CD14-positive monocyte (primary cell): ENCODE results near the gene MTCH1. TPM values are rescaled to one million over a fixed set of nuclear protein-coding genes. Genes with fewer than 3 reads are reported as not detected.

Source experiments
- DNase-seq, 3 donors: peaks; one replicate each; pipeline ENCODE4 v3.0.0-alpha.2; 2011 to 2022
- H2AFZ ChIP-seq: 2 replicates; pipeline ENCODE4 v1.6.0; 2012; ENCODE audit warnings: mild to moderate bottlenecking, low read depth, low read length, inconsistent platforms; ENCODE audit not compliant: insufficient read depth, poor library complexity, severe bottlenecking
- H3K27ac ChIP-seq, 2 donors: 1 replicate in 1 of 2; 2 replicates in 1 of 2; pipeline ENCODE4 v1.5.1; 2012 to 2013; ENCODE audit warnings: low read length in 2 of 2, control low read depth in 1 of 2, inconsistent platforms in 1 of 2, low read depth in 1 of 2, mild to moderate bottlenecking in 1 of 2
- H3K27me3 ChIP-seq, 2 donors: one replicate each; pipeline versions ENCODE4 v1.6.0 to v1.6.1; 2011 to 2013; ENCODE audit warnings: low read length in 2 of 2; ENCODE audit not compliant: control insufficient read depth in 2 of 2, insufficient read depth in 2 of 2
- H3K36me3 ChIP-seq, 2 donors: replicated peaks in 1 of 2; 1 replicate in 1 of 2; 2 replicates in 1 of 2; pipeline versions ENCODE4 v1.5.1 to v1.6.1; 2012 to 2013; ENCODE audit warnings: low read length in 2 of 2, control low read depth in 1 of 2, inconsistent platforms in 1 of 2, mild to moderate bottlenecking in 1 of 2; ENCODE audit not compliant: insufficient read depth in 2 of 2, control insufficient read depth in 1 of 2
- H3K4me1 ChIP-seq, 2 donors: 1 replicate in 1 of 2; 2 replicates in 1 of 2; pipeline versions ENCODE4 v1.5.1 to v1.6.1; 2012 to 2013; ENCODE audit warnings: low read length in 2 of 2, control low read depth in 1 of 2, inconsistent platforms in 1 of 2, mild to moderate bottlenecking in 1 of 2, moderate library complexity in 1 of 2; ENCODE audit not compliant: insufficient read depth in 2 of 2, control insufficient read depth in 1 of 2
- H3K4me2 ChIP-seq: replicated peaks from 2 replicates; pipeline ENCODE3; 2012; ENCODE audit warnings: low read length, moderate library complexity, mild to moderate bottlenecking; ENCODE audit not compliant: poor library complexity, severe bottlenecking; ENCODE audit errors: extremely low read depth
- H3K4me3 ChIP-seq, 3 experiments: fragments of 200-600 bp in 1 of 3; sonication (generic) in 1 of 3; replicated peaks in 1 of 3; 1 replicate in 2 of 3; 2 replicates in 1 of 3; pipeline ENCODE4 v1.5.1; 2011 to 2013; ENCODE audit warnings: low read length in 3 of 3, mild to moderate bottlenecking in 3 of 3, control low read depth in 2 of 3, low read depth in 2 of 3, inconsistent platforms in 1 of 3, moderate library complexity in 1 of 3
- H3K79me2 ChIP-seq: 2 replicates; pipeline ENCODE4 v1.6.0; 2012; ENCODE audit warnings: mild to moderate bottlenecking, control low read depth, inconsistent platforms, low read length, moderate library complexity; ENCODE audit not compliant: insufficient read depth
- H3K9ac ChIP-seq: 2 replicates; pipeline ENCODE4 v1.6.0; 2017; ENCODE audit warnings: low read length, mild to moderate bottlenecking; ENCODE audit not compliant: insufficient read depth, poor library complexity, severe bottlenecking
- H3K9me3 ChIP-seq, 2 donors: replicated peaks in 1 of 2; 1 replicate in 1 of 2; 2 replicates in 1 of 2; pipeline versions ENCODE4 v1.5.1 to v1.6.1; 2012 to 2013; ENCODE audit warnings: low read length in 2 of 2, control low read depth in 1 of 2; ENCODE audit not compliant: control insufficient read depth in 1 of 2, insufficient read depth in 1 of 2
- H4K20me1 ChIP-seq: 2 replicates; pipeline ENCODE4 v1.6.0; 2012; ENCODE audit warnings: mild to moderate bottlenecking, low read length, control low read depth, moderate library complexity; ENCODE audit not compliant: insufficient read depth
- H3K27ac Mint-ChIP-seq, 7 donors: one replicate each; pipeline ENCODE4 v1.8.0; 2020; ENCODE audit warnings: mild to moderate bottlenecking in 7 of 7, mixed read lengths in 7 of 7, moderate library complexity in 6 of 7, inconsistent platforms in 2 of 7
- H3K27me3 Mint-ChIP-seq, 3 donors: one replicate each; pipeline ENCODE4 v1.8.0; 2021 to 2022; ENCODE audit warnings: low read depth in 3 of 3, mild to moderate bottlenecking in 3 of 3, mixed read lengths in 3 of 3, moderate library complexity in 3 of 3, inconsistent platforms in 1 of 3
- H3K36me3 Mint-ChIP-seq, 2 donors: one replicate each; pipeline ENCODE4 v1.8.0; 2020; ENCODE audit warnings: mixed read lengths in 2 of 2, inconsistent platforms in 1 of 2, mild to moderate bottlenecking in 1 of 2
- H3K4me1 Mint-ChIP-seq: one replicate; pipeline ENCODE4 v1.8.0; 2020; ENCODE audit warnings: mild to moderate bottlenecking, mixed read lengths
- H3K4me3 Mint-ChIP-seq, 2 donors: one replicate each; pipeline ENCODE4 v1.8.0; 2020; ENCODE audit warnings: mild to moderate bottlenecking in 2 of 2, mixed read lengths in 2 of 2, moderate library complexity in 1 of 2
- H3K9me3 Mint-ChIP-seq, 7 donors: one replicate each; pipeline ENCODE4 v1.8.0; 2020 to 2022; ENCODE audit warnings: mixed read lengths in 7 of 7, mild to moderate bottlenecking in 6 of 7, moderate library complexity in 6 of 7, inconsistent platforms in 2 of 7
- WGBS: methylation state at CpG from one replicate; pipeline ENCODE4 v1.1.5; 2013; ENCODE audit warnings: missing lambda C conversion rate; ENCODE audit not compliant: insufficient coverage; 5-methylcytosine and 5-hydroxymethylcytosine counted together
- intact Hi-C, 2 donors: fragments of 100-400 bp; cut with micrococcal nuclease; formaldehyde crosslinking; loops; one replicate each; pipeline versions ENCODE4 v1.15.0 to v1.15.1; 2023
- polyA plus RNA-seq, 3 donors: library from polyadenylated mRNA; depleted of rRNA in 1 of 3; unstranded in 2 of 3; stranded (reverse) in 1 of 3; fragments of 300-500 nt in 2 of 3; fragments of >200 nt in 1 of 3; fragmentation: Illumina TruSeq in 2 of 3; gene quantifications; 1 replicate in 2 of 3; 2 replicates in 1 of 3; pipeline ENCODE4 v1.2.3, GENCODE V29; 2012 to 2021
- TF ChIP-seq, protein P1 (sequence below): fragments of 200-600 bp; IDR thresholded peaks from one replicate; pipeline ENCODE4 v1.8.0; 2022; ENCODE audit warnings: antibody characterized with exemption, mild to moderate bottlenecking

MTCH1 gene
- polyA plus RNA-seq, 3 donors, result 111 to 118 (median 111) TPM

DNA sequence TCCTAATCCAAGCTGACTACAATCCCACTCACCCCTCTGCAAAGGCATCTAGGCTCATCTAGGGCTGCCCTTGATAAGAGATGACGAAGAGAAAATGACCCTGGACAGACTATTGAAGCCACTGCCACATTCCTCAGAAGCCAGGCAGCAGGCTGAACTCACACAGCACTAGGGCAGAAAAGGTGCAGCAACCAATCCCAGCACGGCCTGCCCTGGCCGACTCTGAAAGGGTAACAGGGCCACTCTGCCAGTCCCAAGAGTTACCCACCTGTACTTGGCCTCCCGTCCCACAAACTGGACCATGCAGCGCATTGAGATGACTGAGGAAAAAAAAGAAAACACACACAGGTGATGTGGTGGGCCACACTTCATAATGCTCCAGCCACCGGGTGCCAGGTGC, 9.1 kb downstream of the MTCH1 start:
- H3K27me3 ChIP-seq, result no peaks in the 10 kb centered on the region
- peaks cover 90 to 97% of the 10 kb centered on the region in 2 donors for H3K36me3 Mint-ChIP-seq
- no peak overlapping the region for H3K4me2 ChIP-seq
- H4K20me1 ChIP-seq, result peaks cover 89% of the 10 kb centered on the region
- peaks cover 96 to 100% of the 10 kb centered on the region in 2 donors for H3K36me3 ChIP-seq
- H3K4me3 Mint-ChIP-seq, result no peak overlapping the region
- H2AFZ ChIP-seq, result no peak overlapping the region
- H3K27ac Mint-ChIP-seq, result peak overlapping the region in 2 of 7 donors; percentile 6 to 30
- TF ChIP-seq, protein P1, sequence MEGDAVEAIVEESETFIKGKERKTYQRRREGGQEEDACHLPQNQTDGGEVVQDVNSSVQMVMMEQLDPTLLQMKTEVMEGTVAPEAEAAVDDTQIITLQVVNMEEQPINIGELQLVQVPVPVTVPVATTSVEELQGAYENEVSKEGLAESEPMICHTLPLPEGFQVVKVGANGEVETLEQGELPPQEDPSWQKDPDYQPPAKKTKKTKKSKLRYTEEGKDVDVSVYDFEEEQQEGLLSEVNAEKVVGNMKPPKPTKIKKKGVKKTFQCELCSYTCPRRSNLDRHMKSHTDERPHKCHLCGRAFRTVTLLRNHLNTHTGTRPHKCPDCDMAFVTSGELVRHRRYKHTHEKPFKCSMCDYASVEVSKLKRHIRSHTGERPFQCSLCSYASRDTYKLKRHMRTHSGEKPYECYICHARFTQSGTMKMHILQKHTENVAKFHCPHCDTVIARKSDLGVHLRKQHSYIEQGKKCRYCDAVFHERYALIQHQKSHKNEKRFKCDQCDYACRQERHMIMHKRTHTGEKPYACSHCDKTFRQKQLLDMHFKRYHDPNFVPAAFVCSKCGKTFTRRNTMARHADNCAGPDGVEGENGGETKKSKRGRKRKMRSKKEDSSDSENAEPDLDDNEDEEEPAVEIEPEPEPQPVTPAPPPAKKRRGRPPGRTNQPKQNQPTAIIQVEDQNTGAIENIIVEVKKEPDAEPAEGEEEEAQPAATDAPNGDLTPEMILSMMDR, result no peak
- WGBS, result 100% methylated on average over 3 of the region's 6 CpGs
- no peaks in the 10 kb centered on the region for H3K9me3 ChIP-seq
- no peaks in the 10 kb centered on the region for H3K9me3 Mint-ChIP-seq
- intact Hi-C loops, result loop anchor here in 1 of 2 donors (5.0 kb wide), 1 partner anchor 40 kb away; no protein-coding TSS in a partner anchor
- peaks cover 6% of the 10 kb centered on the region for H3K4me1 Mint-ChIP-seq
- H3K79me2 ChIP-seq, result peaks cover 47% of the 10 kb centered on the region
- H3K9ac ChIP-seq, result no peak overlapping the region
- no peaks in the 10 kb centered on the region for H3K4me1 ChIP-seq
- peaks cover 0 to 1% (median 0%) of the 10 kb centered on the region in 3 donors for H3K27me3 Mint-ChIP-seq
- H3K27ac ChIP-seq, result no peak overlapping the region
- no peak overlapping the region for H3K4me3 ChIP-seq
- DNase-seq, result no peak

DNA sequence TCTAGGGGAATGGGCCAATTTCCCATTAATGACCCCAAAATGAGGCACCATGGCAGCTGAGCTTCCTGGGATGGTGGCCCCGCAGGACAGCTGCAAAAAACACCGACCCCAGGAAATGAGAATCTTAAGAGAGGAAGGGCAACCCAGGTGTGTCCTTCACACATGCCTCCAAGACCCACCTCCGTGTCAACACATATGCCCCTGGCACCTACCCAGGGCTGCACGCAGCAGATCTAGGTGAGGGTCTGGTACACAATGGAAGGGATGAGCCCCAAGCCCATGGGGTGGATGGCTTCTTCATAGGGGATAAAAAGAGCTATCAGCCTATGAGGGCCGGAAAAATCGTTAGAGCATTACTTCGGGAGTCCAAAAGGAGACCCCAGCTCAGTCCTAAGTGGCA, 9.5 kb downstream of the MTCH1 start:
- Mint-ChIP-seq H3K27ac (peak overlapping the region in 1 of 7 donors; percentile 13), H3K4me1 (peaks cover 6% of the 10 kb centered on the region), H3K4me3 (no peak overlapping the region), H3K36me3 (peaks cover 90 to 97% of the 10 kb centered on the region in 2 donors), H3K9me3 (no peaks in the 10 kb centered on the region), H3K27me3 (peaks cover 0 to 1% (median 0%) of the 10 kb centered on the region in 3 donors)
- no peak for DNase-seq
- no peaks in the 10 kb centered on the region for H3K4me1 ChIP-seq
- WGBS, result 90% methylated on average over 3 of the region's 7 CpGs
- peaks cover 43% of the 10 kb centered on the region for H3K79me2 ChIP-seq
- H3K9me3 ChIP-seq, result no peaks in the 10 kb centered on the region
- no peak overlapping the region for H3K4me2 ChIP-seq
- no peak overlapping the region for H3K9ac ChIP-seq
- TF ChIP-seq, protein P1, result no peak
- H3K27me3 ChIP-seq, result no peaks in the 10 kb centered on the region
- H2AFZ ChIP-seq, result no peak overlapping the region
- H3K4me3 ChIP-seq, result no peak overlapping the region
- H4K20me1 ChIP-seq, result peaks cover 89% of the 10 kb centered on the region
- H3K27ac ChIP-seq, result no peak overlapping the region
- intact Hi-C loops, result loop anchor here in 1 of 2 donors (5.0 kb wide), 1 partner anchor 41 kb away; no protein-coding TSS in a partner anchor
- H3K36me3 ChIP-seq, result peaks cover 99 to 100% of the 10 kb centered on the region in 2 donors
